Measurements from ENCODE around the gene LMCD1. TPM values are rescaled to one million over a fixed set of nuclear protein-coding genes. Genes with fewer than 3 reads are reported as not detected.

The LMCD1 gene
- total and polyA plus RNA-seq, 12 donors, result 18.6 to 459 (median 45.7) TPM

- TF ChIP-seq CTCF (IDR thresholded peaks at IDR 0.05), result no peak
- H3K4me3 ChIP-seq, result no peak overlapping the region
- H3K27ac ChIP-seq, result peak overlapping the region; percentile 35 to 85 (median 68)
- 52 to 54% methylated on average over 4 of the region's 4 CpGs for WGBS, 2 donors
- DNase-seq (peak; percentile 60 to 65), ATAC-seq (peak; percentile 57 to 83 (median 70))
- intact Hi-C loops (cut with DNase I), result no loop called here
- peaks cover 0 to 76% (median 18%) of the 10 kb centered on the region in 9 donors for H3K36me3 ChIP-seq
- H3K27me3 ChIP-seq, result no peaks in the 10 kb centered on the region
- H3K4me1 ChIP-seq, result peaks cover 11 to 68% (median 56%) of the 10 kb centered on the region in 9 donors
- H3K9me3 ChIP-seq, result no peaks in the 10 kb centered on the region
Measured at GRCh38 chr3:8561370-8561769, 59.7 kb downstream of the LMCD1 start.

- H3K27me3 ChIP-seq, result no peaks in the 10 kb centered on the region
- peaks cover 0 to 76% (median 18%) of the 10 kb centered on the region in 9 donors for H3K36me3 ChIP-seq
- no peak for TF ChIP-seq CTCF (IDR thresholded peaks at IDR 0.05)
- ATAC-seq, result peak in 2 of 8 donors; percentile 2 to 7
- no peak overlapping the region for H3K4me3 ChIP-seq
- H3K27ac ChIP-seq, result peak overlapping the region; percentile 14 to 85 (median 67)
- peaks cover 11 to 61% (median 48%) of the 10 kb centered on the region in 9 donors for H3K4me1 ChIP-seq
- no peaks in the 10 kb centered on the region for H3K9me3 ChIP-seq
- intact Hi-C loops (cut with DNase I), result no loop called here
- WGBS, 2 donors, result 57 to 59% methylated on average over 3 of the region's 3 CpGs
- no peak for DNase-seq
Measured at GRCh38 chr3:8562081-8562595, 60.5 kb downstream of the LMCD1 start.

GRCh38 chr3:8563146-8563545 lies 61.5 kb downstream of the LMCD1 start:
- H3K4me1 ChIP-seq, result peaks cover 8 to 51% (median 38%) of the 10 kb centered on the region in 9 donors
- H3K9me3 ChIP-seq, result no peaks in the 10 kb centered on the region
- H3K36me3 ChIP-seq, result peaks cover 0 to 76% (median 25%) of the 10 kb centered on the region in 9 donors
- H3K4me3 ChIP-seq, result no peak overlapping the region
- intact Hi-C loops (cut with DNase I), result no loop called here
- peak overlapping the region in 2 of 10 donors; percentile 70 to 85 for H3K27ac ChIP-seq
- WGBS, 2 donors, result 73 to 75% methylated on average over 4 of the region's 4 CpGs
- H3K27me3 ChIP-seq, result no peaks in the 10 kb centered on the region
- ATAC-seq, result no peak
- TF ChIP-seq CTCF (IDR thresholded peaks at IDR 0.05), result no peak
- no peak for DNase-seq

GRCh38 chr3:8563597-8563996 lies 62.0 kb downstream of the LMCD1 start:
- intact Hi-C loops (cut with DNase I), result no loop called here
- no peaks in the 10 kb centered on the region for H3K27me3 ChIP-seq
- ATAC-seq (no peak), DNase-seq (no peak)
- peaks cover 0 to 76% (median 25%) of the 10 kb centered on the region in 9 donors for H3K36me3 ChIP-seq
- H3K27ac ChIP-seq, result peak overlapping the region in 1 of 10 donors; percentile 85
- WGBS, 2 donors, result 87 to 97% methylated on average over 4 of the region's 4 CpGs
- no peaks in the 10 kb centered on the region for H3K9me3 ChIP-seq
- no peak for TF ChIP-seq CTCF (IDR thresholded peaks at IDR 0.05)
- H3K4me1 ChIP-seq, result peaks cover 4 to 46% (median 34%) of the 10 kb centered on the region in 9 donors
- no peak overlapping the region for H3K4me3 ChIP-seq

Measured in heart right ventricle (tissue), 16 donors.